Activated naive CD4-positive, alpha-beta T cell treated with anti-CD3 and anti-CD28 coated beads, Interleukin-2, amount 50 U/mL, for 16 hours (primary cell): ENCODE results near the gene IGSF21.
"Not testable (repeated sequence)": the region's sequence is repeated elsewhere in the genome, so short reads cannot be mapped to it uniquely, and the experiment has no call there.

Source experiments
- DNase-seq: peaks from one replicate; pipeline ENCODE4 v3.0.0-alpha.2; 2020

The IGSF21 gene

GRCh38 chr1:18340158-18340764 lies 232.7 kb downstream of the IGSF21 start:
- DNase-seq: no peak

- DNase-seq: no peak
Measured at GRCh38 chr1:18340787-18341186, 233.2 kb downstream of the IGSF21 start.

- DNase-seq: no peak
Measured at GRCh38 chr1:18341291-18342069, 233.9 kb downstream of the IGSF21 start.

GRCh38 chr1:18342744-18343143 lies 235.1 kb downstream of the IGSF21 start:
- DNase-seq: no peak

- no peak for DNase-seq
Measured at GRCh38 chr1:18343581-18343980, 236.0 kb downstream of the IGSF21 start.

GRCh38 chr1:18344755-18345154 lies 237.2 kb downstream of the IGSF21 start:
- no peak for DNase-seq

- DNase-seq: no peak
Measured at GRCh38 chr1:18347559-18347958, 240.0 kb downstream of the IGSF21 start.

GRCh38 chr1:18348354-18348753 lies 240.8 kb downstream of the IGSF21 start:
- no peak for DNase-seq

GRCh38 chr1:18350747-18351146 lies 243.1 kb downstream of the IGSF21 start:
- no peak for DNase-seq

- DNase-seq: no peak
Measured at GRCh38 chr1:18351735-18352134, 244.1 kb downstream of the IGSF21 start.

- no peak for DNase-seq
Measured at GRCh38 chr1:18352636-18353265, 245.2 kb downstream of the IGSF21 start.

- no peak for DNase-seq
Measured at GRCh38 chr1:18353528-18353927, 245.9 kb downstream of the IGSF21 start.

- no peak for DNase-seq
Measured at GRCh38 chr1:18353992-18354391, 246.4 kb downstream of the IGSF21 start.

GRCh38 chr1:18354612-18355011 lies 247.0 kb downstream of the IGSF21 start:
- no peak for DNase-seq

GRCh38 chr1:18357622-18358230 lies 250.1 kb downstream of the IGSF21 start:
- DNase-seq: no peak

GRCh38 chr1:18358600-18358999 lies 251.0 kb downstream of the IGSF21 start:
- no peak for DNase-seq

- DNase-seq: no peak
Measured at GRCh38 chr1:18360251-18360650, 252.7 kb downstream of the IGSF21 start.

- no peak for DNase-seq
Measured at GRCh38 chr1:18362150-18362549, 254.6 kb downstream of the IGSF21 start.

- no peak for DNase-seq
Measured at GRCh38 chr1:18363436-18363835, 255.8 kb downstream of the IGSF21 start.

GRCh38 chr1:18365099-18365705 lies 257.6 kb downstream of the IGSF21 start:
- DNase-seq: no peak

GRCh38 chr1:18372505-18372904 lies 264.9 kb downstream of the IGSF21 start:
- not testable (repeated sequence) for DNase-seq

- DNase-seq: no peak
Measured at GRCh38 chr1:18373151-18373550, 265.6 kb downstream of the IGSF21 start.

- no peak for DNase-seq
Measured at GRCh38 chr1:18373882-18374493, 266.4 kb downstream of the IGSF21 start.
